H1 (cell line): ENCODE measurements around the gene NR1D2. TPM values are rescaled to one million over a fixed set of nuclear protein-coding genes. Genes with fewer than 3 reads are reported as not detected.
A peak's percentile ranks its signal among the peaks of the same experiment; 100 is the strongest.

ENCODE experiments used
- CBX8 ChIP-seq: fragments of 300-800, 300-1000 bp; sonication (generic); IDR thresholded peaks from 2 replicates; pipeline ENCODE4 v1.7.1; 2016; ENCODE audit warnings: low read depth, low read length, borderline replicate concordance
- CTCF ChIP-seq, 3 experiments: IDR thresholded peaks; 1 replicate in 2 of 3; 2 replicates in 1 of 3; pipeline versions ENCODE4 v1.5.1 to v1.6.1; 2011; ENCODE audit warnings: low read length in 3 of 3, mild to moderate bottlenecking in 3 of 3, inconsistent platforms in 2 of 3, low read depth in 1 of 3, moderate library complexity in 1 of 3; ENCODE audit not compliant: insufficient read depth in 1 of 3; ENCODE audit errors: control extremely low read depth in 1 of 3
- EGR1 ChIP-seq: IDR thresholded peaks from 2 replicates; pipeline ENCODE4 v1.6.1; 2011; ENCODE audit warnings: low read depth, low read length, borderline replicate concordance
- EP300 ChIP-seq, 2 experiments: IDR thresholded peaks; 1 replicate in 1 of 2; 2 replicates in 1 of 2; pipeline ENCODE4 v1.6.1; 2011 to 2012; ENCODE audit warnings: low read depth in 2 of 2, low read length in 2 of 2, mild to moderate bottlenecking in 2 of 2, borderline replicate concordance in 1 of 2, inconsistent platforms in 1 of 2, moderate library complexity in 1 of 2
- POU5F1 ChIP-seq: IDR thresholded peaks from 2 replicates; pipeline ENCODE4 v1.6.1; 2011; ENCODE audit warnings: low read depth, mild to moderate bottlenecking, low read length, moderate library complexity
- RBBP5 ChIP-seq: IDR thresholded peaks from 2 replicates; pipeline ENCODE4 v1.7.1; 2012; ENCODE audit warnings: low read depth, mild to moderate bottlenecking, inconsistent platforms, low read length, moderate library complexity, borderline replicate concordance
- RXRA ChIP-seq: IDR thresholded peaks from 2 replicates; pipeline ENCODE4 v1.6.1; 2011; ENCODE audit warnings: low read depth, mild to moderate bottlenecking, low read length, moderate library complexity; ENCODE audit not compliant: insufficient read depth
- SIRT6 ChIP-seq: IDR thresholded peaks from one replicate; pipeline ENCODE4 v1.7.1; 2012; ENCODE audit warnings: low read length, inconsistent platforms
- TCF12 ChIP-seq: IDR thresholded peaks from 2 replicates; pipeline ENCODE4 v1.6.1; 2011; ENCODE audit warnings: low read depth, mild to moderate bottlenecking, low read length
- polyA plus RNA-seq, 7 experiments: library from polyadenylated mRNA; depleted of rRNA in 3 of 7; stranded (reverse) in 5 of 7; unstranded in 2 of 7; fragments of >200 nt in 5 of 7; fragments of 200-250 nt in 2 of 7; gene quantifications; 1 replicate in 5 of 7; 2 replicates in 1 of 7; 4 replicates in 1 of 7; pipeline versions ENCODE4 v1.2.1 to v1.2.3, GENCODE V29; 2011 to 2013; ENCODE audit warnings: missing spikeins in 2 of 7, mixed read lengths in 2 of 7
- total RNA-seq: library from RNA; stranded (reverse); fragmentation: NEBNext Ultra II Directional; extraction: Animal tissue kit (Norgen Biotek cat#: 25700); gene quantifications from 2 replicates; pipeline ENCODE4 v1.2.1, GENCODE V29; 2021
- TF ChIP-seq, protein P1 (sequence below): IDR thresholded peaks from 2 replicates; pipeline ENCODE4 v1.6.1; 2012; ENCODE audit warnings: low read length, inconsistent platforms

The NR1D2 gene
- total and polyA plus RNA-seq, 2 of the 8 experiments (the other 6 are each of a cell fraction or from before 2014, with no cell fraction given) = 5.9 to 21.7 TPM

DNA sequence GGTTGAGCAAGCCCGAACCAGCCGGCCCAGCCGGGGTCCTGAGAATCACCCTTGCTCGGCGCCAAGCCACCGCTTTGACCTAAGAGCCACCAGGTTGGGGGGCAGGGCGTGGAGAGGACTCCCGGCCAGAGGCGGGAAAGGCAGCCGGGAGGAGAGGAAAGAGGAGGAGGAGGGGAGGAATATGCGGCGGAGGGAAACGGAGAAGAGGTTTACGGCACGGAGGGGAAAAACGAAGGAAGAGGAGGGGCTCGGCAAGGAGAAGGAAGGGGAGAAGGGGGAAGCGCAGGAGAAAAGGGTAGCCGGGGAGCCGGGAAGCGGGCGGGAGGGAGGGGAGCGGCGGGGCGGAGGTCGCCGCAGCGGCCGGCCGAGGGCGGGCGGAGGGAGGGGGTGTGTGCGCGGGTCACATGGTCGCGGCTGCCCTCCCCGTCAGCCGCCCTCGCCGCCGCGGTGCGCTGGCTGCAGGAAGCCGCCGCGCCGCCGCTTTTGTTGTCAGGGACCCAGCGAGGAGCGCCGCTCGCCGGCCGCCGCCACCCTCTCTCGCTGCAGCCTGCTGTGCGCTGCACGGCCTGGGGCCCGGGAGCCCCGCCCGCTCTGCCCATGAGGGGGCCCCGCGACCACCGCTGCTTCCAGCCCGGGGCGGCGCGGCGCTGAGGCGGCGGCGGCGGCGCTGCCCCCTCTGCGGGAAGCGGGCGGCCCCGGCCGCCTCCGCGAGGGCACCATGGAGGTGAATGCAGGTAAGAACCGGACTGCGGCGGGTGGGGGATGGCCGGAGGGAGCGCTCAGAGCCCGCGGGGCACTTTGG lies at the start of gene NR1D2 (continued):
- TF ChIP-seq CTCF (IDR thresholded peaks at IDR 0.05; ENCODE audit: control extremely low read depth in 1 of 3, insufficient read depth in 1 of 3, low read depth in 1 of 3, low read length in 3 of 3) (no peak), CBX8 (no peak), EGR1 (no peak), EP300 (IDR thresholded peaks at IDR 0.05; ENCODE audit: borderline replicate concordance in 1 of 2, low read depth in 2 of 2, low read length in 2 of 2) (no peak; a peak in 1 of 3 replicates), SIRT6 (no peak), TCF12 (no peak), RBBP5 (peak; percentile 95), RXRA (no peak), POU5F1 (no peak)
- TF ChIP-seq, protein P1, sequence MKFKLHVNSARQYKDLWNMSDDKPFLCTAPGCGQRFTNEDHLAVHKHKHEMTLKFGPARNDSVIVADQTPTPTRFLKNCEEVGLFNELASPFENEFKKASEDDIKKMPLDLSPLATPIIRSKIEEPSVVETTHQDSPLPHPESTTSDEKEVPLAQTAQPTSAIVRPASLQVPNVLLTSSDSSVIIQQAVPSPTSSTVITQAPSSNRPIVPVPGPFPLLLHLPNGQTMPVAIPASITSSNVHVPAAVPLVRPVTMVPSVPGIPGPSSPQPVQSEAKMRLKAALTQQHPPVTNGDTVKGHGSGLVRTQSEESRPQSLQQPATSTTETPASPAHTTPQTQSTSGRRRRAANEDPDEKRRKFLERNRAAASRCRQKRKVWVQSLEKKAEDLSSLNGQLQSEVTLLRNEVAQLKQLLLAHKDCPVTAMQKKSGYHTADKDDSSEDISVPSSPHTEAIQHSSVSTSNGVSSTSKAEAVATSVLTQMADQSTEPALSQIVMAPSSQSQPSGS = no peak
